CD8-positive, alpha-beta memory T cell (primary cell): Measurements from ENCODE around the gene PRODH2. TPM values are rescaled to one million over a fixed set of nuclear protein-coding genes. Genes with fewer than 3 reads are reported as not detected.
A peak's percentile ranks its signal among the peaks of the same experiment; 100 is the strongest.
"Not testable (repeated sequence)": the region's sequence is repeated elsewhere in the genome, so short reads cannot be mapped to it uniquely, and the experiment has no call there.

ENCODE experiments used
- CTCF ChIA-PET: fragments of 350-600 bp; sonication (Branson Sonifier 250); formaldehyde crosslinking; loops from one replicate; lab custom pipeline; 2021; ENCODE audit warnings: antibody characterized with exemption; lab: Charles Lee
- POLR2A ChIA-PET: fragments of 350-600 bp; sonication (Branson Sonifier 250); formaldehyde crosslinking; loops from one replicate; lab custom pipeline; 2021; ENCODE audit warnings: antibody characterized with exemption; lab: Charles Lee
- DNase-seq, 5 donors: peaks; one replicate each; pipeline versions ENCODE4 v3.0.0 to v3.0.0-alpha.2; 2020 to 2022; ENCODE audit warnings: mixed read lengths in 1 of 5
- H3K27ac ChIP-seq: one replicate; pipeline ENCODE4 v1.7.0; 2013; ENCODE audit warnings: low read depth, mild to moderate bottlenecking, low read length, moderate library complexity
- H3K27me3 ChIP-seq: 2 replicates; pipeline ENCODE4 v1.7.0; 2013; ENCODE audit warnings: low read length, mild to moderate bottlenecking; ENCODE audit not compliant: insufficient read depth, poor library complexity, severe bottlenecking
- H3K36me3 ChIP-seq: 2 replicates; pipeline ENCODE4 v1.7.0; 2013; ENCODE audit warnings: mild to moderate bottlenecking, low read length, moderate library complexity; ENCODE audit not compliant: insufficient read depth
- H3K4me1 ChIP-seq: 2 replicates; pipeline ENCODE4 v1.7.0; 2013; ENCODE audit warnings: mild to moderate bottlenecking, low read length, moderate library complexity; ENCODE audit not compliant: insufficient read depth
- H3K4me3 ChIP-seq: 2 replicates; pipeline ENCODE4 v1.7.0; 2013; ENCODE audit warnings: mild to moderate bottlenecking, low read length
- H3K9me3 ChIP-seq: 2 replicates; pipeline ENCODE4 v1.7.0; 2013; ENCODE audit warnings: mild to moderate bottlenecking, low read length
- H3K27ac Mint-ChIP-seq, 8 donors: one replicate each; pipeline ENCODE4 v1.8.0; 2020 to 2021; ENCODE audit warnings: mixed read lengths in 8 of 8, mild to moderate bottlenecking in 6 of 8, inconsistent platforms in 3 of 8, moderate library complexity in 3 of 8
- H3K27me3 Mint-ChIP-seq, 2 donors: one replicate each; pipeline ENCODE4 v1.8.0; 2020 to 2021; ENCODE audit warnings: mixed read lengths in 2 of 2, mild to moderate bottlenecking in 1 of 2, moderate library complexity in 1 of 2
- H3K36me3 Mint-ChIP-seq, 3 donors: one replicate each; pipeline ENCODE4 v1.8.0; 2020 to 2021; ENCODE audit warnings: mixed read lengths in 3 of 3, inconsistent platforms in 1 of 3, mild to moderate bottlenecking in 1 of 3
- H3K4me1 Mint-ChIP-seq, 3 donors: one replicate each; pipeline ENCODE4 v1.8.0; 2020 to 2021; ENCODE audit warnings: mixed read lengths in 3 of 3, inconsistent platforms in 1 of 3, mild to moderate bottlenecking in 1 of 3
- H3K4me3 Mint-ChIP-seq, 7 donors: one replicate each; pipeline ENCODE4 v1.8.0; 2020 to 2021; ENCODE audit warnings: mixed read lengths in 7 of 7, mild to moderate bottlenecking in 6 of 7, moderate library complexity in 4 of 7, inconsistent platforms in 2 of 7
- H3K9me3 Mint-ChIP-seq, 5 donors: one replicate each; pipeline ENCODE4 v1.8.0; 2020 to 2022; ENCODE audit warnings: mixed read lengths in 5 of 5, mild to moderate bottlenecking in 3 of 5, moderate library complexity in 2 of 5, inconsistent platforms in 1 of 5
- polyA plus RNA-seq: library from polyadenylated mRNA; unstranded; fragments of 300-500 nt; fragmentation: Illumina TruSeq; gene quantifications from one replicate; pipeline ENCODE4 v1.2.3, GENCODE V29; 2021
- total RNA-seq, 2 experiments: library from RNA; stranded (reverse); gene quantifications; one replicate each; pipeline ENCODE4 v1.2.3, GENCODE V29; 2021

Gene PRODH2
- total and polyA plus RNA-seq, 3 experiments from 2014 or later: not detected

DNA sequence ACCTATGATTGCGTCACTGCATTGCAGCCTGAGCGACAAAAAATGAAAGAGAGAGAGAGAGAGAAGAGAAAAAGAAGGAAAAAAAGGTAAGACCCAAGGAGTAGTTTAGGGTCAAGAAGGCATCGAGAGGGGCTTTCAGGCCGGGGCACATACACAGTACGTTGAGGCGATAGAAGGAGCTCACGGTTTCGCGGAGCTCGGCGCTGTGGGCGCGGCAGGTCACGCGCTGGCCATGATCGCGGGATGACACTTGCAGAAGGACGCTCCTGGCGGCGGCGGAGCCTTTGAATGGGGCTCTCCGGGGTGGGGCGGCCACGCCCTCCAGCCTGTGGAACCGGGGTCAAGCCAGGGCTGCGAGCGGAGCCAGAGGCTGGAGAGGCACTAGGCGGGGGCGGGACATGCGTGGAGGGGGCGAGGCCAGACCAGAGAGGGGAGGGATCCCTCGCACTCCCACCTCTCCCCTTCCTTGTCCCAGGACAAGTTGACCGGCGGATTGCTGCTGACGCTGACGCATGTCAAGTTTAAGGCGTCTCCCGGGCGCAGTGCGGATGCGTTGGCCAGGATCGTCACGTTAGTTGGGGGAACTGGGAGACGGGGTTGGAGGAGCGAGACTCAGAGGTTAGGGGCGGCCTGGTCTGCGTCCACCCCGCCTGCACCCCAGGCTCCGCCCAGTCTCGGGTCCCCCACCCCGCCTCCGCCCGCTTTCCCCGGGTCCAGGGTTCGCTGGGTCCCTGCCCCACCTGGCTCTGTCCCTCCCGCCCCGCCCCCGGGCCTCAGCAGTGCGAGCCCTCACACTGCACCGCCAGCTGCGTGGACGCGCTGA is 32.8 kb upstream of the PRODH2 start:
- peaks cover 49 to 60% of the 10 kb centered on the region in 2 donors for H3K27me3 Mint-ChIP-seq
- H3K27ac Mint-ChIP-seq: peak overlapping the region in 1 of 8 donors; percentile 49
- Histone ChIP-seq H3K4me3 (no peak overlapping the region), H3K4me1 (no peaks in the 10 kb centered on the region), H3K9me3 (no peaks in the 10 kb centered on the region), H3K27me3 (peaks cover 32% of the 10 kb centered on the region), H3K36me3 (no peaks in the 10 kb centered on the region), H3K27ac (no peak overlapping the region)
- CTCF ChIA-PET: no interaction called here
- H3K9me3 Mint-ChIP-seq: peaks cover 0 to 11% (median 3%) of the 10 kb centered on the region in 5 donors
- POLR2A ChIA-PET: no interaction called here
- DNase-seq: no peak
- peaks cover 0 to 6% (median 3%) of the 10 kb centered on the region in 3 donors for H3K36me3 Mint-ChIP-seq
- peaks cover 16 to 24% (median 21%) of the 10 kb centered on the region in 3 donors for H3K4me1 Mint-ChIP-seq
- peak overlapping the region; percentile 23 to 89 (median 70) for H3K4me3 Mint-ChIP-seq

DNA sequence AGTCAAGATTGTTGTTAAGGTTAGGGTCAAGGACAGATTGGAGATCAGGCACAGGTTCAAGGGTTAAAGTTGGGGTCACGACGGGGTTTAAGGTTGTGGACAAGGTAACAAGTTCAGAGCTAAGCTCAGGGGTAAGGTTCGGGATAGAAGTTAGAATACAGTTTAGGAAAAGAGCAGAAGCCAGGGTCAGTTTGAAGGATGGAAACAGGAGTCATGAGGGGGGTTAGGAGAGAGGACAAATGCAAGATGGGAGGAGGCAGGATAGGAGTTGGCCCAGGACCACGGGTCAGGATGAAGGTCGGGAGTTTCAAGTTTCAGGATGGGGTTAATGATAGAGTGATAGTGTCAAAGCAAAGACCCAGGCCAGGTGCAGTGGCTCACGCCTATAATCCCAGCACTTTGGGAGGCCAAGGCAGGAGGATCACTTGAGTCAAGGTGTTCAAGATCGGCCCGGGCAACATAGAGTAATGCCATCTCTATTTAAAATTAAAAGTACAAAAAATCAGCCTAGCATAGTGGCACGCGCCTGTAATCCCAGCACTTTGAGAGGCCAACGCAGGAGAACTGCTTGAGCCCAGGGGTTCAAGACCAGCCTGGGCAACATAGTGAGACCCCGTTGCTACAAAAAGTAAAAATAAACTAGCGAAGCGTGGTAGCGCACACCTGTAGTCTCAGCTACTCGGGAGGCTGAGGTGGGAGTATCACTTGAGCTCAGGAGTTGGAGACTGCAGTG is 32.0 kb upstream of the PRODH2 start:
- Mint-ChIP-seq H3K27ac (peak overlapping the region in 1 of 8 donors; percentile 49), H3K9me3 (peaks cover 0 to 12% (median 3%) of the 10 kb centered on the region in 5 donors), H3K4me1 (peaks cover 16 to 24% (median 21%) of the 10 kb centered on the region in 3 donors), H3K4me3 (peak overlapping the region; percentile 23 to 89 (median 70)), H3K36me3 (peaks cover 0 to 6% (median 3%) of the 10 kb centered on the region in 3 donors), H3K27me3 (peaks cover 49 to 60% of the 10 kb centered on the region in 2 donors)
- ChIA-PET POLR2A (no interaction called here), CTCF (no interaction called here)
- no peak for DNase-seq
- H3K4me1 ChIP-seq: no peaks in the 10 kb centered on the region
- no peaks in the 10 kb centered on the region for H3K9me3 ChIP-seq
- no peak overlapping the region for H3K4me3 ChIP-seq
- peaks cover 32% of the 10 kb centered on the region for H3K27me3 ChIP-seq
- H3K36me3 ChIP-seq: no peaks in the 10 kb centered on the region
- H3K27ac ChIP-seq: no peak overlapping the region

DNA sequence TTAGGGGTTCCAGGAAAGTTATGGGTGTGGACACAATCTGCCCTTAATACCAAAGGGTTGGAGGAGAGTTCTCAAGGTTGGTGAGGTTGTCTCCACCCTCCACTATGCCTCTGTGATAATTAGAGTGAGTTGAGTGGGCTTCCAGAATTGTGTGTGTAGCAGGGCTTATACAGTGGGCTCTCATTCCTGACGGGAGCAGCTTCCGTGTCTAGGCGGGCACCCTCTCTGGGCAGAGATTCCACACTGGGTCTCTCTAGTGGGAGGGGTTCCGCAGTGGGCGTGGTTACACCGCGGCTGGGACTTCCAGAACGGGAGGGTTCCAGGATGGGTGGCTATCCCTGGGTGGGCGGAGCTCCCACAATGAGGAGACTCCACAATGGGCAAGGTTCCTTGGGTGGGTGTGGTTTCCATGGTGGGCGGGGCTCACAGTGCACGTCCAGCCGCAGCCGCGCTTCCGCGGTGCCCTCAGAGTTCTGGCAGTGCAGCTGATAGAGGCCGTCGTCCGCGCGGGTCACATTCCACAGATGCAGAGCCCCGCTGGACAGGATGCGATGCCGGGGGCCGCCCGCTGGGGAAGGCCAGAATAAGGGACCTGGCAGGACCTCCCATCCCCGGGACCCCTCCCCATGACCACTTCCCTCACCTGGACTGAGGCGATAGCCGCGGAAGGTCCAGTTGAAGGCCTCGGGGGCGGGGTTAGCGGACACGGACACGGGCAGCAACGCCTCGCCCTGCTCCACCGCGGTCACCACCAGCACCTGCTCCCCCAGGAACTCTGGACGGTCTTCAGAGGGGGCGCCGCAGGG is 31.2 kb upstream of the PRODH2 start:
- H3K4me3 Mint-ChIP-seq: peak overlapping the region in 3 of 7 donors; percentile 11 to 57 (median 21)
- DNase-seq: no peak
- peaks cover 49 to 57% of the 10 kb centered on the region in 2 donors for H3K27me3 Mint-ChIP-seq
- Histone ChIP-seq H3K9me3 (no peaks in the 10 kb centered on the region), H3K4me1 (no peaks in the 10 kb centered on the region), H3K36me3 (no peaks in the 10 kb centered on the region), H3K27ac (no peak overlapping the region), H3K4me3 (no peak overlapping the region), H3K27me3 (peaks cover 32% of the 10 kb centered on the region)
- POLR2A ChIA-PET: no interaction called here
- peaks cover 3 to 15% (median 6%) of the 10 kb centered on the region in 5 donors for H3K9me3 Mint-ChIP-seq
- CTCF ChIA-PET: no interaction called here
- peaks cover 0 to 6% (median 3%) of the 10 kb centered on the region in 3 donors for H3K36me3 Mint-ChIP-seq
- no peak overlapping the region for H3K27ac Mint-ChIP-seq
- peaks cover 16 to 24% (median 21%) of the 10 kb centered on the region in 3 donors for H3K4me1 Mint-ChIP-seq

DNA sequence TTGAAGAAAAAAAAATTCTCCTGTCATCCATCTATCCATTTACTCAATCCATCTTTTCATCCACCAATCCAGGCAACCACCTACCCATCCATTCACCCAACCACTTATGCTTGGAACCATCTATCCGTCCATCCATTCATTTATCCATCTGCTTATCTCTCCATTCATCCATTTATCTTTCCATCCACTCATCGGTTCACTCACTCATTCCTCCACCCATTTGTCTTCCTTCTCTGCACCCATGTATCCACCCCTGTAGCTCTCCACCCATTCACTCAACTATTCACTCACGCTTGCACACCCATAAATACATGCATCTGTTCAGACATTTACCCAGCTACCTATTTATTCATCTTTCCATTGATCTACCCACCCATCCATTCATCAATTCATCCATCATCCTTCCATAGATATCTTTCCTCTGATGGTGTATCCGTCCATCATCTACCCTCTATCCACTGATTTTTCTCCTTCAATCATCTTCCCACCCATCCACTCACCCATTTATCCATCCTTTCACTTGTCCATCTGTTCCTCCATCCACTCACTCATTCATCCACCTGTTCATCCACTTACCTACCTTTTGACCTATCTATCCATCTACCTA is 30.1 kb upstream of the PRODH2 start:
- CTCF ChIA-PET: no interaction called here
- Histone ChIP-seq H3K27ac (no peak overlapping the region), H3K9me3 (no peaks in the 10 kb centered on the region), H3K4me3 (no peak overlapping the region), H3K36me3 (no peaks in the 10 kb centered on the region), H3K27me3 (peaks cover 29% of the 10 kb centered on the region), H3K4me1 (no peaks in the 10 kb centered on the region)
- no peak overlapping the region for H3K4me3 Mint-ChIP-seq
- peaks cover 41 to 49% of the 10 kb centered on the region in 2 donors for H3K27me3 Mint-ChIP-seq
- H3K4me1 Mint-ChIP-seq: peaks cover 16 to 24% (median 21%) of the 10 kb centered on the region in 3 donors
- peaks cover 5 to 15% (median 7%) of the 10 kb centered on the region in 5 donors for H3K9me3 Mint-ChIP-seq
- H3K27ac Mint-ChIP-seq: no peak overlapping the region
- DNase-seq: no peak
- peaks cover 0 to 6% (median 3%) of the 10 kb centered on the region in 3 donors for H3K36me3 Mint-ChIP-seq
- POLR2A ChIA-PET: no interaction called here

DNA sequence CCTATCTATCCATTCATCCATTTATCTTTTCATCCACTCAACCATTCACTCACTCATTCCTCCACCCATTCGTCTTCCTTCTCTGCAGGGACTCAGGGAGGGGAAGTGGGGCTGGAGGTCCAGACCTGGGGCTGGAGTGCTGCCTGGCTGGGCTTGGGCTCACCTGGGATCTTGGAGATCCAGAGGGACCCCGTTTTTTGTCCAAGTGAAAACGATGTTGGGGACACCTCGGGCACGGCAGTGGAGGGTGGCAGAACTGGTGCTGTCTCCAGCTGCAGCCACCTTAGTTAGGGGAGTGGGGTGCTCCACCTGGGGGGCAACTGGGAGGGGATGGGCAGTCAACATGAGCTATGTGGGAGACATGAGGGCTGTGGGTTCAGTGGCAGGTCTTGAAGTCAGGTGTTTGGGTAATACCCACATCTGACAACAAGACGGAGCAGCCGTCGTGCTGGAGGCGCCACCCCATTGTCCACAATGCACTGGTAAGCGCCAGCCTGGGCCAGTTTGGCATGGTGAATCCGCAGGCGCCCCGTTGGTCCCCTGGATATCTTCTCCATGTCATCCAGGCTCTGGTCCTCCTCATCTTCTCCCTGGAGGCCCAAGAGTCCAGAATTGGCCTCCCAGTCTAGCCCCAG is 29.4 kb upstream of the PRODH2 start:
- Mint-ChIP-seq H3K36me3 (peaks cover 0 to 6% (median 3%) of the 10 kb centered on the region in 3 donors), H3K9me3 (peaks cover 5 to 15% (median 7%) of the 10 kb centered on the region in 5 donors), H3K27ac (peak overlapping the region in 1 of 8 donors; percentile 1), H3K4me1 (peaks cover 16 to 24% (median 21%) of the 10 kb centered on the region in 3 donors), H3K4me3 (no peak overlapping the region), H3K27me3 (peaks cover 41 to 53% of the 10 kb centered on the region in 2 donors)
- ChIA-PET CTCF (no interaction called here), POLR2A (no interaction called here)
- Histone ChIP-seq H3K27me3 (peaks cover 27% of the 10 kb centered on the region), H3K4me3 (no peak overlapping the region), H3K4me1 (no peaks in the 10 kb centered on the region), H3K36me3 (no peaks in the 10 kb centered on the region), H3K27ac (no peak overlapping the region), H3K9me3 (no peaks in the 10 kb centered on the region)
- DNase-seq: no peak

DNA sequence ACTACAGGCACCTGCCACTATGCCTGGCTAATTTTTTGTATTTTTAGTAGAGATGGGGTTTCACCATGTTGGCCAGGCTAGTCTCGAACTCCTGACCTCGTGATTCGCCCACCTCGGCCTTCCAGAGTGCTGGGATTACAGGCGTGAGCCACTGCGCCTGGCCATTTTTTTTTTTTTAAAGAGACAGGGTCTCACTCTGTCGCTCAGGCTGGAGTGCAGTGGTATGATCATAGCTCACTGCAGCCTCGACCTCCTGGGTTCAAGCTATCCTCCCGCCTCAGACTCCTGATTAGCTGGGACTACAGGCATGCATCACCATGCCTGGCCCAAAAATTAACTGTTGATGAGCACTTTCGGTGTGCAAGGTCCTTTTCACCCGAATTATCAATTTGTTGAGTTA is 23.5 kb upstream of the PRODH2 start:
- H3K27me3 Mint-ChIP-seq: peaks cover 18 to 43% of the 10 kb centered on the region in 2 donors
- H3K9me3 Mint-ChIP-seq, DNase-seq, H3K36me3 ChIP-seq, H3K27ac Mint-ChIP-seq, H3K4me3 ChIP-seq, H3K36me3 Mint-ChIP-seq, H3K27me3 ChIP-seq, H3K9me3 ChIP-seq, CTCF ChIA-PET, H3K4me1 Mint-ChIP-seq, H3K4me3 Mint-ChIP-seq, H3K27ac ChIP-seq, H3K4me1 ChIP-seq, POLR2A ChIA-PET: not testable (repeated sequence)

DNA sequence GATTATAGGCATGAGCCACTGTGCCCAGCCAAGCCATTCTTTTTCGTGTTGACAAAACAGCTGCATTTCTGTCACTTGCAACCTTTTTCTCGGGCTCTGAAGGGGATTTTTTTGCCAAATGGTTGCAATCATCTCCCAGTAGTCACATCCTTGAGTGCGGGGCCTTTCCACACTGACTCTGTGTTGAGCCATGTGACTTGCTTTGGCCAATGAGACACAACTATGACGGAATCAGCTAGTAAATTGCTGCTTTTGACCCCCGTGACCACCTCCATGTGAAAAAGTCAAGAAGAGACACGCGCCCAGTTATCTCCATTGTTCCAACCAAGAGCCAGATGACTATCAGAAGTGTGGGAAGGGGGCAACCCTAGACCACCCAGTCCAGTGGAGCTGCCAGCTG is 21.3 kb upstream of the PRODH2 start:
- H3K27me3 ChIP-seq: no peaks in the 10 kb centered on the region
- H3K4me3 Mint-ChIP-seq: no peak overlapping the region
- H3K27ac ChIP-seq: no peak overlapping the region
- POLR2A ChIA-PET: no interaction called here
- H3K36me3 Mint-ChIP-seq: no peaks in the 10 kb centered on the region
- H3K27me3 Mint-ChIP-seq: peaks cover 18 to 49% of the 10 kb centered on the region in 2 donors
- H3K4me1 ChIP-seq: no peaks in the 10 kb centered on the region
- H3K4me1 Mint-ChIP-seq: no peaks in the 10 kb centered on the region
- H3K36me3 ChIP-seq: no peaks in the 10 kb centered on the region
- no peak for DNase-seq
- no peaks in the 10 kb centered on the region for H3K9me3 ChIP-seq
- H3K4me3 ChIP-seq: no peak overlapping the region
- H3K9me3 Mint-ChIP-seq: peaks cover 2 to 3% (median 2%) of the 10 kb centered on the region in 5 donors
- H3K27ac Mint-ChIP-seq: no peak overlapping the region
- CTCF ChIA-PET: no interaction called here
